Mesendoderm (in vitro differentiated cells): ENCODE measurements around the gene GALNT13.

Experiments
- DNase-seq: peaks from one replicate; pipeline ENCODE4 v3.0.0; 2013
- H2AK5ac ChIP-seq: 2 replicates; pipeline ENCODE4 v1.6.1; 2013; ENCODE audit warnings: low read length, inconsistent platforms
- H2BK120ac ChIP-seq: 2 replicates; pipeline ENCODE4 v1.6.1; 2013; ENCODE audit warnings: low read depth, mild to moderate bottlenecking, low read length, moderate library complexity, mixed read lengths
- H2BK15ac ChIP-seq: replicated peaks from 2 replicates; pipeline ENCODE4 v1.6.1; 2013; ENCODE audit warnings: low read depth, mild to moderate bottlenecking, moderate library complexity
- H2BK5ac ChIP-seq: 2 replicates; pipeline ENCODE4 v1.6.1; 2013; ENCODE audit warnings: low read length, inconsistent platforms
- H3K18ac ChIP-seq: 2 replicates; pipeline ENCODE4 v1.6.1; 2013; ENCODE audit warnings: mild to moderate bottlenecking, low read length, mixed read lengths
- H3K23ac ChIP-seq: one replicate; pipeline ENCODE4 v1.6.1; 2013; ENCODE audit warnings: low read length
- H3K27ac ChIP-seq: 2 replicates; pipeline ENCODE4 v1.5.1; 2013; ENCODE audit warnings: low read depth, mild to moderate bottlenecking, inconsistent platforms, low read length, moderate library complexity
- H3K27me3 ChIP-seq: 2 replicates; pipeline ENCODE4 v1.6.1; 2013; ENCODE audit warnings: low read length, control low read depth, mild to moderate bottlenecking, inconsistent platforms; ENCODE audit not compliant: insufficient read depth, poor library complexity
- H3K36me3 ChIP-seq: 2 replicates; pipeline ENCODE4 v1.6.1; 2013; ENCODE audit warnings: low read length, inconsistent platforms; ENCODE audit not compliant: control insufficient read depth, insufficient read depth
- H3K4ac ChIP-seq: one replicate; pipeline ENCODE4 v1.6.1; 2013; ENCODE audit warnings: low read depth, mild to moderate bottlenecking, low read length, moderate library complexity
- H3K4me1 ChIP-seq: 2 replicates; pipeline ENCODE4 v1.6.1; 2013; ENCODE audit warnings: low read depth, low read length, inconsistent platforms; ENCODE audit not compliant: control insufficient read depth
- H3K4me2 ChIP-seq: 2 replicates; pipeline ENCODE4 v1.6.1; 2013; ENCODE audit warnings: low read length
- H3K4me3 ChIP-seq: 2 replicates; pipeline ENCODE4 v1.5.1; 2013; ENCODE audit warnings: mild to moderate bottlenecking, low read length
- H3K56ac ChIP-seq: one replicate; pipeline ENCODE4 v1.6.1; 2013; ENCODE audit warnings: low read length
- H3K79me1 ChIP-seq: 2 replicates; pipeline ENCODE4 v1.6.1; 2013; ENCODE audit warnings: low read length, inconsistent platforms
- H3K79me2 ChIP-seq: 2 replicates; pipeline ENCODE4 v1.6.1; 2013; ENCODE audit warnings: mild to moderate bottlenecking, low read length; ENCODE audit not compliant: control insufficient read depth, insufficient read depth
- H3K9ac ChIP-seq: 2 replicates; pipeline ENCODE4 v1.6.1; 2013; ENCODE audit warnings: low read length, inconsistent platforms
- H4K5ac ChIP-seq: one replicate; pipeline ENCODE4 v1.6.1; 2013; ENCODE audit warnings: low read length
- H4K8ac ChIP-seq: one replicate; pipeline ENCODE4 v1.6.1; 2013; ENCODE audit warnings: low read depth, mild to moderate bottlenecking, control low read depth, low read length, moderate library complexity
- WGBS: extraction: QIAGEN DNeasy Blood & Tissue Kit; methylation state at CpG from one replicate; pipeline ENCODE4 v1.1.7; 2013; ENCODE audit warnings: low lambda C conversion rate, missing lambda C conversion rate; ENCODE audit not compliant: insufficient coverage; ENCODE audit errors: extremely low coverage; 5-methylcytosine and 5-hydroxymethylcytosine counted together

Gene GALNT13

GRCh38 chr2:154243685-154244084 lies 372.0 kb downstream of the GALNT13 start:
- Histone ChIP-seq H3K4me3 (no peak overlapping the region), H3K18ac (no peak overlapping the region), H3K4me2 (no peak overlapping the region), H2BK120ac (no peak overlapping the region), H3K79me2 (no peaks in the 10 kb centered on the region), H2BK5ac (no peak overlapping the region), H2BK15ac (no peak overlapping the region), H3K9ac (no peak overlapping the region), H3K23ac (no peak overlapping the region), H3K27me3 (no peaks in the 10 kb centered on the region), H4K8ac (no peak overlapping the region), H3K4ac (no peak overlapping the region), H3K36me3 (no peaks in the 10 kb centered on the region), H3K4me1 (no peaks in the 10 kb centered on the region), H3K79me1 (no peaks in the 10 kb centered on the region), H2AK5ac (no peak overlapping the region), H3K56ac (no peak overlapping the region), H4K5ac (no peak overlapping the region), H3K27ac (no peak overlapping the region)
- WGBS: no CpG with 5 or more reads among the region's 1 CpG
- no peak for DNase-seq

- Histone ChIP-seq H3K4ac (no peak overlapping the region), H3K79me2 (no peaks in the 10 kb centered on the region), H3K79me1 (no peaks in the 10 kb centered on the region), H3K4me2 (no peak overlapping the region), H2AK5ac (no peak overlapping the region), H2BK120ac (no peak overlapping the region), H3K27ac (no peak overlapping the region), H3K9ac (no peak overlapping the region), H4K8ac (no peak overlapping the region), H2BK15ac (no peak overlapping the region), H4K5ac (no peak overlapping the region), H3K23ac (no peak overlapping the region), H3K27me3 (no peaks in the 10 kb centered on the region), H3K18ac (no peak overlapping the region), H3K56ac (no peak overlapping the region), H3K4me3 (no peak overlapping the region), H3K36me3 (no peaks in the 10 kb centered on the region), H2BK5ac (no peak overlapping the region), H3K4me1 (no peaks in the 10 kb centered on the region)
- WGBS: no CpG with 5 or more reads among the region's 3 CpGs
- DNase-seq: no peak
Measured at GRCh38 chr2:154244932-154245331, 373.2 kb downstream of the GALNT13 start.

GRCh38 chr2:154247503-154247902 lies 375.8 kb downstream of the GALNT13 start:
- no peak overlapping the region for H3K18ac ChIP-seq
- no peak overlapping the region for H2BK120ac ChIP-seq
- H2BK5ac ChIP-seq: no peak overlapping the region
- H3K4me3 ChIP-seq: no peak overlapping the region
- no peak for DNase-seq
- no peaks in the 10 kb centered on the region for H3K79me1 ChIP-seq
- no peak overlapping the region for H4K5ac ChIP-seq
- H3K27me3 ChIP-seq: no peaks in the 10 kb centered on the region
- H3K56ac ChIP-seq: no peak overlapping the region
- H3K9ac ChIP-seq: no peak overlapping the region
- H4K8ac ChIP-seq: no peak overlapping the region
- H3K79me2 ChIP-seq: no peaks in the 10 kb centered on the region
- H3K4me1 ChIP-seq: no peaks in the 10 kb centered on the region
- no peak overlapping the region for H3K4ac ChIP-seq
- no CpG with 5 or more reads among the region's 3 CpGs for WGBS
- H3K4me2 ChIP-seq: no peak overlapping the region
- H3K27ac ChIP-seq: no peak overlapping the region
- no peaks in the 10 kb centered on the region for H3K36me3 ChIP-seq
- H2BK15ac ChIP-seq: no peak overlapping the region
- no peak overlapping the region for H2AK5ac ChIP-seq
- no peak overlapping the region for H3K23ac ChIP-seq

- Histone ChIP-seq H4K5ac (no peak overlapping the region), H3K27ac (no peak overlapping the region), H3K4me2 (no peak overlapping the region), H3K27me3 (no peaks in the 10 kb centered on the region), H3K9ac (no peak overlapping the region), H3K4ac (no peak overlapping the region), H3K79me1 (no peaks in the 10 kb centered on the region), H3K4me1 (no peaks in the 10 kb centered on the region), H4K8ac (no peak overlapping the region), H3K23ac (no peak overlapping the region), H2BK5ac (no peak overlapping the region), H2BK120ac (no peak overlapping the region), H3K79me2 (no peaks in the 10 kb centered on the region), H3K36me3 (no peaks in the 10 kb centered on the region), H3K4me3 (no peak overlapping the region), H2BK15ac (no peak overlapping the region), H2AK5ac (no peak overlapping the region), H3K56ac (no peak overlapping the region), H3K18ac (no peak overlapping the region)
- no CpG with 5 or more reads among the region's 1 CpG for WGBS
- DNase-seq: no peak
Measured at GRCh38 chr2:154256136-154256535, 384.4 kb downstream of the GALNT13 start.

GRCh38 chr2:154259030-154259429 lies 387.3 kb downstream of the GALNT13 start:
- Histone ChIP-seq H3K4me1 (no peaks in the 10 kb centered on the region), H2BK15ac (no peak overlapping the region), H3K27me3 (no peaks in the 10 kb centered on the region), H4K5ac (no peak overlapping the region), H3K79me2 (no peaks in the 10 kb centered on the region), H4K8ac (no peak overlapping the region), H3K27ac (no peak overlapping the region), H3K79me1 (no peaks in the 10 kb centered on the region), H3K4me3 (no peak overlapping the region), H3K36me3 (no peaks in the 10 kb centered on the region), H3K4me2 (no peak overlapping the region), H2AK5ac (no peak overlapping the region), H3K23ac (no peak overlapping the region), H2BK120ac (no peak overlapping the region), H3K9ac (no peak overlapping the region), H2BK5ac (no peak overlapping the region), H3K56ac (no peak overlapping the region), H3K4ac (no peak overlapping the region), H3K18ac (no peak overlapping the region)
- no peak for DNase-seq
- WGBS: no CpG with 5 or more reads among the region's 1 CpG

- Histone ChIP-seq H2BK120ac (no peak overlapping the region), H4K5ac (no peak overlapping the region), H2AK5ac (no peak overlapping the region), H3K9ac (no peak overlapping the region), H3K79me1 (no peaks in the 10 kb centered on the region), H3K4ac (no peak overlapping the region), H3K27me3 (no peaks in the 10 kb centered on the region), H2BK15ac (no peak overlapping the region), H3K4me2 (no peak overlapping the region), H3K36me3 (no peaks in the 10 kb centered on the region), H3K79me2 (no peaks in the 10 kb centered on the region), H3K56ac (no peak overlapping the region), H3K27ac (no peak overlapping the region), H3K4me1 (no peaks in the 10 kb centered on the region), H3K18ac (no peak overlapping the region), H4K8ac (no peak overlapping the region), H3K4me3 (no peak overlapping the region), H2BK5ac (no peak overlapping the region), H3K23ac (no peak overlapping the region)
- WGBS: no CpG with 5 or more reads among the region's 2 CpGs
- DNase-seq: no peak
Measured at GRCh38 chr2:154261473-154262027, 389.8 kb downstream of the GALNT13 start.
